Type B pancreatic cell (in vitro differentiated cells): Measurements from ENCODE around the gene RIN3. TPM values are rescaled to one million over a fixed set of nuclear protein-coding genes. Genes with fewer than 3 reads are reported as not detected.

Source experiments
- DNase-seq: peaks from one replicate; pipeline ENCODE4 v3.0.0; 2021; ENCODE audit warnings: mixed read lengths; ENCODE audit not compliant: unreplicated experiment; ENCODE audit errors: extremely low spot score
- H3K27ac Mint-ChIP-seq: 2 replicates; pipeline ENCODE4 v1.8.0; 2021; ENCODE audit warnings: mild to moderate bottlenecking, mixed read lengths
- H3K27me3 Mint-ChIP-seq: 2 replicates; pipeline ENCODE4 v1.8.0; 2021; ENCODE audit warnings: mixed read lengths
- H3K36me3 Mint-ChIP-seq: 2 replicates; pipeline ENCODE4 v1.8.0; 2021; ENCODE audit warnings: mixed read lengths
- H3K4me1 Mint-ChIP-seq: one replicate; pipeline ENCODE4 v1.8.0; 2021; ENCODE audit warnings: mixed read lengths; ENCODE audit not compliant: unreplicated experiment
- H3K4me3 Mint-ChIP-seq: 2 replicates; pipeline ENCODE4 v1.8.0; 2021; ENCODE audit warnings: mild to moderate bottlenecking, mixed read lengths
- H3K9me3 Mint-ChIP-seq: 2 replicates; pipeline ENCODE4 v1.8.0; 2021; ENCODE audit warnings: mixed read lengths
- total RNA-seq: library from RNA; stranded (reverse); gene quantifications from 2 replicates; pipeline ENCODE4 v1.2.1, GENCODE V29; 2021; ENCODE audit warnings: low replicate concordance
- TF ChIP-seq, protein P1 (sequence below): fragments of 200-600 bp; sonication (generic); conservative IDR thresholded peaks from 2 replicates; pipeline ENCODE4 v1.5.0; 2021; ENCODE audit warnings: antibody characterized with exemption, mild to moderate bottlenecking

Gene RIN3
- total RNA-seq, 1 donor from 2014 or later, result 12.9 TPM

DNA sequence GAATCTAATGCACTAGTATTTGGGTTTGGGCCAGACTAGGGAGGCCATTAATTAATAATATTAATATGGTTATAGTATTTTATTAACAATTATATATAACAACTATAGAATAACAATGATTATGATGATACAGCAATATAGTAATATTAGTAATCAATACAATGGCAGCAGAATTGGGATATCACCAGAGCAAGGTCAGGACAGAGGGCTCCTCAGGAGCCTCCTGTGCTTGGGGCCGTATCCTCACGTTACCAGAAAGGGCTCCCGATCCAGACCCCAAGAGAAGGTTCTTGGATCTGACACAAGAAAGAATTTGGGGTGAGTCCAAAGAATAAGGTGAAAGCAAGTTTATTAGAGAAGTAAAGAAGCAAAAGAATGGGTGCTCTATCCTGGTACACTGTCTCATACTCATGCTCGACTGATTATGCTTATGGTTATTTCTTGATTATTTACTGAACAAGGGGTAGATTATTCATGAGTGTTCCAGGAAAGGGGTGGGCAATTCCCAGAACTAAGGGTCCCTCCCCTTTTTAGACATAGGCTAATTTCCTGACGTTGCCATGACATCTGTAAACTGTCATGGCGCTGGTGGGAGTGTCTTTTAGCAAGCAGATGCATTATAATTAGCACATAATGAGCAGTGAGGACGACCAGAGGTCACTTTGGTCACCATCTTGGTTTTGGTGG is 61.6 kb downstream of the RIN3 start:
- H3K9me3 Mint-ChIP-seq, result no peaks in the 10 kb centered on the region
- TF ChIP-seq, protein P1, sequence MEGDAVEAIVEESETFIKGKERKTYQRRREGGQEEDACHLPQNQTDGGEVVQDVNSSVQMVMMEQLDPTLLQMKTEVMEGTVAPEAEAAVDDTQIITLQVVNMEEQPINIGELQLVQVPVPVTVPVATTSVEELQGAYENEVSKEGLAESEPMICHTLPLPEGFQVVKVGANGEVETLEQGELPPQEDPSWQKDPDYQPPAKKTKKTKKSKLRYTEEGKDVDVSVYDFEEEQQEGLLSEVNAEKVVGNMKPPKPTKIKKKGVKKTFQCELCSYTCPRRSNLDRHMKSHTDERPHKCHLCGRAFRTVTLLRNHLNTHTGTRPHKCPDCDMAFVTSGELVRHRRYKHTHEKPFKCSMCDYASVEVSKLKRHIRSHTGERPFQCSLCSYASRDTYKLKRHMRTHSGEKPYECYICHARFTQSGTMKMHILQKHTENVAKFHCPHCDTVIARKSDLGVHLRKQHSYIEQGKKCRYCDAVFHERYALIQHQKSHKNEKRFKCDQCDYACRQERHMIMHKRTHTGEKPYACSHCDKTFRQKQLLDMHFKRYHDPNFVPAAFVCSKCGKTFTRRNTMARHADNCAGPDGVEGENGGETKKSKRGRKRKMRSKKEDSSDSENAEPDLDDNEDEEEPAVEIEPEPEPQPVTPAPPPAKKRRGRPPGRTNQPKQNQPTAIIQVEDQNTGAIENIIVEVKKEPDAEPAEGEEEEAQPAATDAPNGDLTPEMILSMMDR, result no peak
- H3K36me3 Mint-ChIP-seq, result peaks cover 10% of the 10 kb centered on the region
- no peaks in the 10 kb centered on the region for H3K27me3 Mint-ChIP-seq
- H3K4me1 Mint-ChIP-seq, result peaks cover 4% of the 10 kb centered on the region
- no peak overlapping the region for H3K27ac Mint-ChIP-seq
- H3K4me3 Mint-ChIP-seq, result no peak overlapping the region
- DNase-seq, result no peak

DNA sequence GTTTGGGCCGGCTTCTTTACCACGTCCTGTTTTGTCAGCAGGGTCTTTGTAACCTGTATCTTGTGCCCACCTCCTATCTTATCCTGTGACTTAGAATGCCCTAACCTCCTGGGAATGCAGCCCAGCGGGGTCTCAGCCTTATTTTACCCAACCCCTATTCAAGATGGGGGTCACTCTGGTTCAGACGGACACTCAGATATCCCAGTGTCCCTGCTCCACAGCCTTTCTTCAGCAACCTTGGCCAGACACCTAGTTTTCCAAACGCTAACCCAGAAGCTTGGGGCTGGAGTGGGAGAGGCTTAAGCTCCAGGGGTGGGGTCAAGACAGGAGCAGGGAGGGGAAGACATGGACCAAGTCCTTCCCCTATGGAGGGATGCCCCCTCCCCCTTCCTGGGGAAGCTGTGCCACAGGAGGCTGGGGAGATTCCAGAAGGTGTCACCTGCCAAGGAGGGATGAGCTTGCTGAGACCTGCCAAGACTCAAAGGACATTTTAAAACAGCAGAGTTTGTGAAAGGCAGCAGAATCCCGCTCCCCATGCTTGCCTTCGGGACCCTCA is 62.2 kb downstream of the RIN3 start:
- Mint-ChIP-seq H3K36me3 (peaks cover 11% of the 10 kb centered on the region), H3K9me3 (no peaks in the 10 kb centered on the region), H3K4me3 (no peak overlapping the region), H3K27me3 (no peaks in the 10 kb centered on the region), H3K4me1 (no peaks in the 10 kb centered on the region), H3K27ac (no peak overlapping the region)
- TF ChIP-seq, protein P1, result no peak
- DNase-seq, result no peak

DNA sequence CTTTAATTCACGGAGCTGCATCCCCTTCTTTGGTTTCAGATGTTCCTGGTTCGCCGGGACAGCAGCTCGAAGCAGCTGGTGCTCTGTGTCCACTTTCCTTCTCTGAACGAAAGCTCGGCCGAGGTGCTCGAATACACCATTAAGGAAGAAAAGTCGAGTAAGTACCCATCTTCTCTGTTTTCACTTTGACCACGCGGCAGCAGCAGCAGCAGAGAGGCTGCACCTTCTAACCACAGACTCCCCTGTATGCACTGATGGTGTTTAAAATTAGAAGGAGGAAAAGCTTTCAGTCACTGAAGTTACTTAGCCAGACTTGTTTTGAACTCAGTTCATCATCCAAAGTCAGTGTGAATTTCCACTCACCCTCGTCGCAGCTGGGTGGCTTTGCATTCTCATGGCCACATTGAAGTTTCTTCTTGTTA is 63.8 kb downstream of the RIN3 start:
- H3K4me1 Mint-ChIP-seq, result peaks cover 5% of the 10 kb centered on the region

GRCh38 chr14:92578511-92578910 is 64.9 kb downstream of the RIN3 start:
- H3K27me3 Mint-ChIP-seq, result no peaks in the 10 kb centered on the region
- H3K27ac Mint-ChIP-seq, result no peak overlapping the region
- H3K9me3 Mint-ChIP-seq, result no peaks in the 10 kb centered on the region
- peaks cover 5% of the 10 kb centered on the region for H3K4me1 Mint-ChIP-seq
- TF ChIP-seq, protein P1, result no peak
- no peak for DNase-seq
- no peak overlapping the region for H3K4me3 Mint-ChIP-seq
- peaks cover 11% of the 10 kb centered on the region for H3K36me3 Mint-ChIP-seq

More for the DNA sequence above, 63.8 kb downstream of the RIN3 start:
- no peak for DNase-seq
- Mint-ChIP-seq H3K9me3 (no peaks in the 10 kb centered on the region), H3K36me3 (peaks cover 11% of the 10 kb centered on the region), H3K27me3 (no peaks in the 10 kb centered on the region), H3K4me3 (no peak overlapping the region), H3K27ac (no peak overlapping the region)
- TF ChIP-seq, protein P1, result no peak

GRCh38 chr14:92579244-92579936 is 65.8 kb downstream of the RIN3 start:
- H3K27me3 Mint-ChIP-seq, result no peaks in the 10 kb centered on the region
- no peak overlapping the region for H3K27ac Mint-ChIP-seq

More at GRCh38 chr14:92579244-92579936, 65.8 kb downstream of the RIN3 start:
- no peak for DNase-seq
- TF ChIP-seq, protein P1, result no peak
- Mint-ChIP-seq H3K4me3 (no peak overlapping the region), H3K4me1 (peaks cover 5% of the 10 kb centered on the region), H3K36me3 (peaks cover 11% of the 10 kb centered on the region), H3K9me3 (no peaks in the 10 kb centered on the region)
